Naive thymus-derived CD4-positive, alpha-beta T cell (primary cell): Measurements from ENCODE around the gene PIGQ. TPM values are rescaled to one million over a fixed set of nuclear protein-coding genes. Genes with fewer than 3 reads are reported as not detected.

Experiments used
- ATAC-seq: fragments of 150-1000 bp; cut with Tn5 transposase; 2 replicates; pipeline ENCODE4 v1.10.0; 2021; ENCODE audit warnings: mild to moderate bottlenecking, moderate library complexity
- CTCF ChIA-PET: fragments of 350-600 bp; sonication (Branson Sonifier 250); formaldehyde crosslinking; loops from one replicate; lab custom pipeline; 2021; ENCODE audit warnings: antibody characterized with exemption; lab: Charles Lee
- POLR2A ChIA-PET: fragments of 350-600 bp; sonication (Branson Sonifier 250); formaldehyde crosslinking; loops from one replicate; lab custom pipeline; 2021; ENCODE audit warnings: antibody characterized with exemption, inconsistent platforms; lab: Charles Lee
- DNase-seq, 9 donors: peaks; one replicate each; pipeline versions ENCODE4 v3.0.0 to v3.0.0-alpha.2; 2020 to 2022; ENCODE audit warnings: mixed read lengths in 1 of 9
- H3K27ac ChIP-seq: one replicate; pipeline ENCODE4 v1.7.0; 2013; ENCODE audit warnings: mild to moderate bottlenecking, low read depth, low read length, moderate library complexity
- H3K27me3 ChIP-seq, 2 donors: one replicate each; pipeline ENCODE4 v1.7.0; 2013; ENCODE audit warnings: low read length in 2 of 2, mild to moderate bottlenecking in 2 of 2, moderate library complexity in 2 of 2; ENCODE audit not compliant: control insufficient read depth in 2 of 2, insufficient read depth in 2 of 2
- H3K36me3 ChIP-seq, 3 experiments: 1 replicate in 2 of 3; 2 replicates in 1 of 3; pipeline ENCODE4 v1.7.0; 2013; ENCODE audit warnings: low read length in 3 of 3, mild to moderate bottlenecking in 3 of 3, moderate library complexity in 1 of 3; ENCODE audit not compliant: insufficient read depth in 3 of 3, control insufficient read depth in 2 of 3
- H3K4me1 ChIP-seq, 2 donors: one replicate each; pipeline ENCODE4 v1.7.0; 2013; ENCODE audit warnings: low read length in 2 of 2, mild to moderate bottlenecking in 2 of 2, moderate library complexity in 1 of 2; ENCODE audit not compliant: control insufficient read depth in 2 of 2, insufficient read depth in 2 of 2
- H3K4me3 ChIP-seq: 2 replicates; pipeline ENCODE4 v1.7.0; 2013; ENCODE audit warnings: mild to moderate bottlenecking, low read length
- H3K9me3 ChIP-seq, 3 experiments: 1 replicate in 2 of 3; 2 replicates in 1 of 3; pipeline ENCODE4 v1.7.0; 2013; ENCODE audit warnings: low read length in 3 of 3; ENCODE audit not compliant: control insufficient read depth in 2 of 3
- H3K27ac Mint-ChIP-seq, 9 donors: one replicate each; pipeline ENCODE4 v1.8.0; 2020 to 2022; ENCODE audit warnings: mixed read lengths in 9 of 9, mild to moderate bottlenecking in 8 of 9, moderate library complexity in 5 of 9, inconsistent platforms in 2 of 9
- H3K27me3 Mint-ChIP-seq, 5 donors: one replicate each; pipeline ENCODE4 v1.8.0; 2021 to 2022; ENCODE audit warnings: mixed read lengths in 5 of 5, mild to moderate bottlenecking in 1 of 5
- H3K36me3 Mint-ChIP-seq, 5 donors: one replicate each; pipeline ENCODE4 v1.8.0; 2020 to 2022; ENCODE audit warnings: mixed read lengths in 5 of 5, mild to moderate bottlenecking in 3 of 5, inconsistent platforms in 1 of 5
- H3K4me1 Mint-ChIP-seq, 7 donors: one replicate each; pipeline ENCODE4 v1.8.0; 2020 to 2022; ENCODE audit warnings: mixed read lengths in 7 of 7, mild to moderate bottlenecking in 3 of 7, inconsistent platforms in 1 of 7
- H3K4me3 Mint-ChIP-seq, 10 donors: one replicate each; pipeline ENCODE4 v1.8.0; 2020 to 2022; ENCODE audit warnings: mild to moderate bottlenecking in 10 of 10, mixed read lengths in 10 of 10, moderate library complexity in 6 of 10, inconsistent platforms in 2 of 10
- H3K9me3 Mint-ChIP-seq, 11 donors: one replicate each; pipeline ENCODE4 v1.8.0; 2020 to 2022; ENCODE audit warnings: mixed read lengths in 11 of 11, mild to moderate bottlenecking in 4 of 11, inconsistent platforms in 1 of 11, moderate library complexity in 1 of 11
- intact Hi-C, 2 donors: fragments of 100-400 bp; cut with micrococcal nuclease; formaldehyde crosslinking; loops; one replicate each; pipeline ENCODE4 v1.15.1; 2023
- microRNA-seq: library from miRNA; unstranded; fragments of <30 nt; microRNA quantifications from one replicate; pipeline ENCODE4 v1.2.0, GENCODE V29; 2022; ENCODE audit warnings: borderline microRNAs expressed
- polyA plus RNA-seq, 2 donors: library from polyadenylated mRNA; unstranded; fragments of 300-500 nt; fragmentation: Illumina TruSeq; gene quantifications; one replicate each; pipeline ENCODE4 v1.2.3, GENCODE V29; 2021
- total RNA-seq, 6 experiments: library from RNA in 5 of 6; stranded (reverse) in 5 of 6; gene quantifications; 1 replicate in 5 of 6; 2 replicates in 1 of 6; pipeline ENCODE4 v1.2.3 and lab custom pipeline; 2021 to 2026

Gene PIGQ
- total and polyA plus RNA-seq, 7 experiments from 2014 or later = 12.3 to 63.0 (median 43.4) TPM

DNA sequence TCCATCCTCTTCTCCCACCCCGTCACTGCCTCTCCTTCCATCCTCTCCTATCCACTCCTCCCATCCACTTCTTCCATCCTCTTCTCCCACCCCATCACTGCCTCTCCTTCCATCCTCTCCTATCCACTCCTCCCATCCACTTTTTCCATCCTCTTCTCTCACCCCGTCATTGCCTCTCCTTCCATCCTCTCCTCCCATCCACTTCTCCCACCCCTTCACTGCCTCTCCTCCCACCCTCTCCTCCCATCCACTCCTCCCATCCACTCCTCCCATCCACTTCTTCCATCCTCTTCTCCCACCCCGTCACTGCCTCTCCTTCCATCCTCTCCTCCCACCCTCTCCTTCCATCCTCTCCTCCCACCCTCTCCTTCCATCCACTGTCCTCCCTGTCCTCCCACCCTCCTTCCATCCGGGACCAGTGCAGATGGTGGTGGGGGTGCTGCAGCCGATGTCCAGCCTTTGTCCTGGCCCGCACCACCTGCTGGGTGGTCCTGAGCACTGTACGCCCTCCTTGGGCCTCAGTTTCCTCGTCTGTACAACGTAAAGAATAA lies 62.1 kb downstream of the PIGQ start:
- ATAC-seq (no peak), DNase-seq (no peak)
- H3K27me3 Mint-ChIP-seq = peaks cover 0 to 6% (median 0%) of the 10 kb centered on the region in 5 donors
- no peaks in the 10 kb centered on the region for H3K36me3 Mint-ChIP-seq
- no peak overlapping the region for H3K4me3 Mint-ChIP-seq
- peaks cover 0 to 7% (median 0%) of the 10 kb centered on the region in 11 donors for H3K9me3 Mint-ChIP-seq
- Histone ChIP-seq H3K4me3 (no peak overlapping the region), H3K27ac (no peak overlapping the region), H3K27me3 (no peaks in the 10 kb centered on the region), H3K36me3 (peaks cover 0 to 41% (median 0%) of the 10 kb centered on the region in 3 experiments), H3K9me3 (no peaks in the 10 kb centered on the region), H3K4me1 (peaks cover 5 to 8% of the 10 kb centered on the region in 2 donors)
- H3K27ac Mint-ChIP-seq = no peak overlapping the region
- CTCF ChIA-PET = no interaction called here
- intact Hi-C loops = no loop called here
- H3K4me1 Mint-ChIP-seq = peaks cover 0 to 10% (median 5%) of the 10 kb centered on the region in 7 donors
- POLR2A ChIA-PET = interaction anchor here (1.0 kb wide), 1 partner anchor 43 kb away, joined by 3 read pairs; the partner anchor contains the start of gene RHBDL1

DNA sequence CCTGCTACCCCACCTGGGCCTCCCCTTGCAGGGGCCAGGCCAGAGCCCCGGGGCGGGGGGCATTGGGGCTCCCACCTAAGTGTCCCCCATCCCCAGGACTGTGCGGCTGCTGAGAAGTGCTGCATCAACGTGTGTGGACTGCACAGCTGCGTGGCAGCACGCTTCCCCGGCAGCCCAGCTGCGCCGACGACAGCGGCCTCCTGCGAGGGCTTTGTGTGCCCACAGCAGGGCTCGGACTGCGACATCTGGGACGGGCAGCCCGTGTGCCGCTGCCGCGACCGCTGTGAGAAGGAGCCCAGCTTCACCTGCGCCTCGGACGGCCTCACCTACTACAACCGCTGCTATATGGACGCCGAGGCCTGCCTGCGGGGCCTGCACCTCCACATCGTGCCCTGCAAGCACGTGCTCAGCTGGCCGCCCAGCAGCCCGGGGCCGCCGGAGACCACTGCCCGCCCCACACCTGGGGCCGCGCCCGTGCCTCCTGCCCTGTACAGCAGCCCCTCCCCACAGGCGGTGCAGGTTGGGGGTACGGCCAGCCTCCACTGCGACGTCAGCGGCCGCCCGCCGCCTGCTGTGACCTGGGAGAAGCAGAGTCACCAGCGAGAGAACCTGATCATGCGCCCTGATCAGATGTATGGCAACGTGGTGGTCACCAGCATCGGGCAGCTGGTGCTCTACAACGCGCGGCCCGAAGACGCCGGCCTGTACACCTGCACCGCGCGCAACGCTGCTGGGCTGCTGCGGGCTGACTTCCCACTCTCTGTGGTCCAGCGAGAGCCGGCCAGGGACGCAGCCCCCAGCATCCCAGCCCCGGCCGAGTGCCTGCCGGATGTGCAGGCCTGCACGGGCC lies 62.9 kb downstream of the PIGQ start:
- DNase-seq (no peak), ATAC-seq (no peak)
- Histone ChIP-seq H3K9me3 (no peaks in the 10 kb centered on the region), H3K36me3 (peaks cover 0 to 33% (median 0%) of the 10 kb centered on the region in 3 experiments), H3K4me3 (no peak overlapping the region), H3K27me3 (no peaks in the 10 kb centered on the region), H3K4me1 (peaks cover 5 to 13% of the 10 kb centered on the region in 2 donors), H3K27ac (no peak overlapping the region)
- CTCF ChIA-PET = no interaction called here
- POLR2A ChIA-PET = no interaction called here
- Mint-ChIP-seq H3K4me1 (peaks cover 0 to 10% (median 5%) of the 10 kb centered on the region in 7 donors), H3K9me3 (peaks cover 0 to 7% (median 0%) of the 10 kb centered on the region in 11 donors), H3K27ac (no peak overlapping the region), H3K27me3 (peaks cover 0 to 6% (median 0%) of the 10 kb centered on the region in 5 donors), H3K4me3 (no peak overlapping the region), H3K36me3 (no peaks in the 10 kb centered on the region)
- intact Hi-C loops = no loop called here

DNA sequence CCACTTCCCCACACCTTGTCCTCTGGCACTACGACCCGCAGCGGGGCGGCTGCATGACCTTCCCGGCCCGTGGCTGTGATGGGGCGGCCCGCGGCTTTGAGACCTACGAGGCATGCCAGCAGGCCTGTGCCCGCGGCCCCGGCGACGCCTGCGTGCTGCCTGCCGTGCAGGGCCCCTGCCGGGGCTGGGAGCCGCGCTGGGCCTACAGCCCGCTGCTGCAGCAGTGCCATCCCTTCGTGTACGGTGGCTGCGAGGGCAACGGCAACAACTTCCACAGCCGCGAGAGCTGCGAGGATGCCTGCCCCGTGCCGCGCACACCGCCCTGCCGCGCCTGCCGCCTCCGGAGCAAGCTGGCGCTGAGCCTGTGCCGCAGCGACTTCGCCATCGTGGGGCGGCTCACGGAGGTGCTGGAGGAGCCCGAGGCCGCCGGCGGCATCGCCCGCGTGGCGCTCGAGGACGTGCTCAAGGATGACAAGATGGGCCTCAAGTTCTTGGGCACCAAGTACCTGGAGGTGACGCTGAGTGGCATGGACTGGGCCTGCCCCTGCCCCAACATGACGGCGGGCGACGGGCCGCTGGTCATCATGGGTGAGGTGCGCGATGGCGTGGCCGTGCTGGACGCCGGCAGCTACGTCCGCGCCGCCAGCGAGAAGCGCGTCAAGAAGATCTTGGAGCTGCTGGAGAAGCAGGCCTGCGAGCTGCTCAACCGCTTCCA lies 63.7 kb downstream of the PIGQ start:
- Mint-ChIP-seq H3K4me1 (peaks cover 0 to 10% (median 8%) of the 10 kb centered on the region in 7 donors), H3K36me3 (no peaks in the 10 kb centered on the region), H3K27ac (no peak overlapping the region), H3K27me3 (peaks cover 0 to 6% (median 0%) of the 10 kb centered on the region in 5 donors), H3K4me3 (no peak overlapping the region), H3K9me3 (peaks cover 0 to 7% (median 0%) of the 10 kb centered on the region in 11 donors)
- ATAC-seq = no peak
- H3K9me3 ChIP-seq = no peaks in the 10 kb centered on the region
- ChIA-PET CTCF (no interaction called here), POLR2A (no interaction called here)
- DNase-seq = no peak
- no peak overlapping the region for H3K27ac ChIP-seq
- H3K27me3 ChIP-seq = no peaks in the 10 kb centered on the region
- H3K36me3 ChIP-seq = peaks cover 0 to 26% (median 0%) of the 10 kb centered on the region in 3 experiments
- H3K4me3 ChIP-seq = no peak overlapping the region
- H3K4me1 ChIP-seq = peaks cover 5 to 14% of the 10 kb centered on the region in 2 donors
- intact Hi-C loops = no loop called here

Small RNA genes lying within 50 kb of the gene (microRNA-seq; reads per million reads assigned to microRNA genes)
- gene MIR3176 = not detected
- gene MIR5587 = not detected

Other genes with a start within 250 kb of the PIGQ start
- 10 to 100 TPM; 25.6 to 45.9 (median 37.5) TPM for gene AXIN1, start 217.2 kb upstream of the PIGQ start, total RNA-seq
- 1 to 10 TPM; 1.2 to 2.5 TPM for gene AXIN1, start 217.2 kb upstream of the PIGQ start, polyA plus RNA-seq
- gene MRPL28, start 199.4 kb upstream of the PIGQ start, total RNA-seq = 10 to 100 TPM; 21.9 to 86.2 (median 26.5) TPM
- gene MRPL28, start 199.4 kb upstream of the PIGQ start, polyA plus RNA-seq = 10 to 100 TPM; 44.1 to 71.7 TPM
- 100 to 1,000 TPM in 1 of 5 experiments, 10 to 100 TPM in 4; 32.2 to 107 (median 89.4) TPM for gene PGAP6, start 188.0 kb upstream of the PIGQ start, total RNA-seq
- gene PGAP6, start 188.0 kb upstream of the PIGQ start, polyA plus RNA-seq = 10 to 100 TPM; 17.0 to 52.4 TPM
- gene NME4, start 172.8 kb upstream of the PIGQ start, total RNA-seq = 10 to 100 TPM; 40.2 to 58.1 (median 42.9) TPM
- 10 to 100 TPM; 76.7 to 88.6 TPM for gene NME4, start 172.8 kb upstream of the PIGQ start, polyA plus RNA-seq
- gene DECR2, start 168.1 kb upstream of the PIGQ start, total RNA-seq = 10 to 100 TPM in 3 of 5 experiments, 1 to 10 TPM in 2; 7.9 to 13.8 (median 11.6) TPM
- gene DECR2, start 168.1 kb upstream of the PIGQ start, polyA plus RNA-seq = 1 to 10 TPM; 7.8 to 7.9 TPM
- gene RAB11FIP3, start 144.3 kb upstream of the PIGQ start, total RNA-seq = 10 to 100 TPM; 37.9 to 53.0 (median 45.5) TPM
- gene RAB11FIP3, start 144.3 kb upstream of the PIGQ start, polyA plus RNA-seq = 1 to 10 TPM in 1 of 2 donors, under 1 TPM in 1; 0.71 to 4.0 TPM
- 10 to 100 TPM; 51.0 to 89.8 (median 55.6) TPM for gene CAPN15, start 42.3 kb upstream of the PIGQ start, total RNA-seq
- gene CAPN15, start 42.3 kb upstream of the PIGQ start, polyA plus RNA-seq = 1 to 10 TPM; 3.2 to 7.5 TPM
- gene PRR35, start 9.6 kb upstream of the PIGQ start, total RNA-seq = not detected
- not detected for gene PRR35, start 9.6 kb upstream of the PIGQ start, polyA plus RNA-seq
- gene NHLRC4, start 3.0 kb upstream of the PIGQ start, total RNA-seq = 1 to 10 TPM; 1.6 to 5.8 (median 3.2) TPM
- 1 to 10 TPM; 4.6 to 5.1 TPM for gene NHLRC4, start 3.0 kb upstream of the PIGQ start, polyA plus RNA-seq
- 10 to 100 TPM; 15.8 to 23.2 (median 17.8) TPM for gene RAB40C, start 20.1 kb downstream of the PIGQ start, total RNA-seq
- gene RAB40C, start 20.1 kb downstream of the PIGQ start, polyA plus RNA-seq = 10 to 100 TPM in 1 of 2 donors, 1 to 10 TPM in 1; 7.9 to 17.5 TPM
- gene WFIKKN1, start 61.0 kb downstream of the PIGQ start, total RNA-seq = under 1 TPM; 0.34 to 0.81 (median 0.56) TPM
- gene WFIKKN1, start 61.0 kb downstream of the PIGQ start, polyA plus RNA-seq = not detected
- gene METTL26, start 66.3 kb downstream of the PIGQ start, total RNA-seq = 10 to 100 TPM; 41.7 to 97.5 (median 64.0) TPM
- 10 to 100 TPM; 95.8 to 96.9 TPM for gene METTL26, start 66.3 kb downstream of the PIGQ start, polyA plus RNA-seq
- gene MCRIP2, start 71.9 kb downstream of the PIGQ start, total RNA-seq = 10 to 100 TPM; 21.4 to 33.6 (median 28.8) TPM
- 10 to 100 TPM; 26.8 to 35.8 TPM for gene MCRIP2, start 71.9 kb downstream of the PIGQ start, polyA plus RNA-seq
- gene WDR90, start 79.4 kb downstream of the PIGQ start, total RNA-seq = 10 to 100 TPM; 11.7 to 70.6 (median 13.9) TPM
- gene WDR90, start 79.4 kb downstream of the PIGQ start, polyA plus RNA-seq = under 1 TPM; 0.56 to 0.63 TPM
- gene RHOT2, start 98.2 kb downstream of the PIGQ start, total RNA-seq = 100 to 1,000 TPM; 145 to 232 (median 186) TPM
- gene RHOT2, start 98.2 kb downstream of the PIGQ start, polyA plus RNA-seq = 10 to 100 TPM; 32.7 to 56.7 TPM
- gene RHBDL1, start 105.7 kb downstream of the PIGQ start, total RNA-seq = 1 to 10 TPM in 4 of 5 experiments, under 1 TPM in 1; 0.65 to 3.1 (median 1.6) TPM
- gene RHBDL1, start 105.7 kb downstream of the PIGQ start, polyA plus RNA-seq = not detected
- gene STUB1, start 110.4 kb downstream of the PIGQ start, total RNA-seq = 100 to 1,000 TPM in 1 of 5 experiments, 10 to 100 TPM in 4; 68.6 to 105 (median 77.4) TPM
- gene STUB1, start 110.4 kb downstream of the PIGQ start, polyA plus RNA-seq = 100 to 1,000 TPM; 132 to 159 TPM
- gene JMJD8, start 114.4 kb downstream of the PIGQ start, total RNA-seq = 10 to 100 TPM; 26.8 to 48.1 (median 37.2) TPM
- gene JMJD8, start 114.4 kb downstream of the PIGQ start, polyA plus RNA-seq = 10 to 100 TPM; 43.2 to 62.1 TPM
- gene WDR24, start 120.4 kb downstream of the PIGQ start, total RNA-seq = 10 to 100 TPM; 13.3 to 19.4 (median 16.5) TPM
- gene WDR24, start 120.4 kb downstream of the PIGQ start, polyA plus RNA-seq = 10 to 100 TPM; 10.6 to 21.2 TPM
- 10 to 100 TPM; 13.2 to 45.4 (median 18.0) TPM for gene FBXL16, start 135.8 kb downstream of the PIGQ start, total RNA-seq
- gene FBXL16, start 135.8 kb downstream of the PIGQ start, polyA plus RNA-seq = 10 to 100 TPM; 11.1 to 21.1 TPM
- gene METRN, start 145.2 kb downstream of the PIGQ start, total RNA-seq = 1 to 10 TPM; 4.8 to 5.1 (median 5.0) TPM
- 1 to 10 TPM; 3.7 to 4.5 TPM for gene METRN, start 145.2 kb downstream of the PIGQ start, polyA plus RNA-seq
- gene ANTKMT, start 151.2 kb downstream of the PIGQ start, total RNA-seq = 10 to 100 TPM; 11.9 to 20.7 (median 13.6) TPM
- 10 to 100 TPM; 14.7 to 26.8 TPM for gene ANTKMT, start 151.2 kb downstream of the PIGQ start, polyA plus RNA-seq
- 1 to 10 TPM; 2.6 to 4.4 (median 3.0) TPM for gene CCDC78, start 156.5 kb downstream of the PIGQ start, total RNA-seq
- gene CCDC78, start 156.5 kb downstream of the PIGQ start, polyA plus RNA-seq = not detected
- 10 to 100 TPM in 3 of 5 experiments, 1 to 10 TPM in 2; 5.5 to 14.6 (median 10.7) TPM for gene HAGHL, start 157.1 kb downstream of the PIGQ start, total RNA-seq
- 1 to 10 TPM in 1 of 2 donors, under 1 TPM in 1; 0.72 to 1.1 TPM for gene HAGHL, start 157.1 kb downstream of the PIGQ start, polyA plus RNA-seq
- 10 to 100 TPM; 39.0 to 55.5 (median 46.1) TPM for gene CIAO3, start 171.0 kb downstream of the PIGQ start, total RNA-seq
- 10 to 100 TPM; 13.9 to 34.9 TPM for gene CIAO3, start 171.0 kb downstream of the PIGQ start, polyA plus RNA-seq
- under 1 TPM in 1 of 5 experiments, not detected in 4; 0.64 TPM for gene MSLN, start 190.8 kb downstream of the PIGQ start, total RNA-seq
- gene MSLN, start 190.8 kb downstream of the PIGQ start, polyA plus RNA-seq = not detected
- gene RPUSD1, start 218.4 kb downstream of the PIGQ start, total RNA-seq = 10 to 100 TPM; 16.3 to 34.3 (median 30.3) TPM
- 10 to 100 TPM; 21.2 to 42.9 TPM for gene RPUSD1, start 218.4 kb downstream of the PIGQ start, polyA plus RNA-seq
- 10 to 100 TPM; 32.0 to 74.8 (median 51.7) TPM for gene CHTF18, start 218.7 kb downstream of the PIGQ start, total RNA-seq
- 1 to 10 TPM; 4.5 to 8.2 TPM for gene CHTF18, start 218.7 kb downstream of the PIGQ start, polyA plus RNA-seq
- not detected for gene GNG13, start 230.8 kb downstream of the PIGQ start, total RNA-seq
- not detected for gene GNG13, start 230.8 kb downstream of the PIGQ start, polyA plus RNA-seq